H9 (cell line): Measurements from ENCODE around the gene ARHGAP27. TPM values are rescaled to one million over a fixed set of nuclear protein-coding genes. Genes with fewer than 3 reads are reported as not detected.
A peak's percentile ranks its signal among the peaks of the same experiment; 100 is the strongest.

Experiments used
- DNase-seq: peaks from one replicate; pipeline ENCODE4 v3.0.0-alpha.2; 2017
- H2AFZ ChIP-seq: one replicate; pipeline ENCODE4 v1.6.1; 2013; ENCODE audit warnings: mild to moderate bottlenecking, low read length, control low read depth, moderate library complexity
- H2AK5ac ChIP-seq: 2 replicates; pipeline ENCODE4 v1.6.1; 2013; ENCODE audit warnings: low read length, control low read depth, mixed read lengths; ENCODE audit not compliant: insufficient read length
- H2BK120ac ChIP-seq: one replicate; pipeline ENCODE4 v1.6.1; 2013; ENCODE audit warnings: low read depth, mild to moderate bottlenecking, low read length, control low read depth, inconsistent platforms; ENCODE audit not compliant: poor library complexity, severe bottlenecking
- H2BK12ac ChIP-seq: 2 replicates; pipeline ENCODE4 v1.6.1; 2013; ENCODE audit warnings: low read length, control low read depth, mixed read lengths, low read depth; ENCODE audit not compliant: insufficient read length
- H2BK15ac ChIP-seq: 2 replicates; pipeline ENCODE4 v1.6.1; 2013; ENCODE audit warnings: low read depth, low read length, control low read depth
- H2BK20ac ChIP-seq: one replicate; pipeline ENCODE4 v1.6.1; 2013; ENCODE audit warnings: low read depth, mild to moderate bottlenecking, low read length, control low read depth, inconsistent platforms; ENCODE audit not compliant: poor library complexity, severe bottlenecking
- H2BK5ac ChIP-seq: 2 replicates; pipeline ENCODE4 v1.6.1; 2013; ENCODE audit warnings: low read length, control low read depth, mixed read lengths; ENCODE audit not compliant: insufficient read length
- H3K14ac ChIP-seq: 2 replicates; pipeline ENCODE4 v1.6.1; 2013; ENCODE audit warnings: low read length, control low read depth; ENCODE audit not compliant: insufficient read depth
- H3K18ac ChIP-seq: 2 replicates; pipeline ENCODE4 v1.6.1; 2013; ENCODE audit warnings: low read depth, mild to moderate bottlenecking, mixed read lengths, low read length, control low read depth; ENCODE audit not compliant: insufficient read length
- H3K23ac ChIP-seq: 2 replicates; pipeline ENCODE4 v1.6.1; 2013; ENCODE audit warnings: low read length, control low read depth, mixed read lengths, low read depth; ENCODE audit not compliant: insufficient read length
- H3K23me2 ChIP-seq: 2 replicates; pipeline ENCODE4 v1.6.1; 2013; ENCODE audit warnings: low read depth, mild to moderate bottlenecking, mixed read lengths, low read length, control low read depth; ENCODE audit not compliant: insufficient read length, poor library complexity, severe bottlenecking
- H3K27ac ChIP-seq: 2 replicates; pipeline ENCODE4 v1.5.1; 2013; ENCODE audit warnings: low read length, control low read depth, mixed read lengths, low read depth; ENCODE audit not compliant: insufficient read length
- H3K27me3 ChIP-seq: 2 replicates; pipeline ENCODE4 v1.6.1; 2013; ENCODE audit warnings: low read length, control low read depth, inconsistent platforms; ENCODE audit not compliant: insufficient read depth
- H3K4ac ChIP-seq: 2 replicates; pipeline ENCODE4 v1.6.1; 2013; ENCODE audit warnings: low read depth, mild to moderate bottlenecking, control low read depth, inconsistent platforms, low read length, moderate library complexity
- H3K4me1 ChIP-seq: 2 replicates; pipeline ENCODE4 v1.6.1; 2013; ENCODE audit warnings: low read length, control low read depth, inconsistent platforms; ENCODE audit not compliant: insufficient read depth
- H3K4me2 ChIP-seq: 2 replicates; pipeline ENCODE4 v1.6.1; 2013; ENCODE audit warnings: low read length, control low read depth, mixed read lengths; ENCODE audit not compliant: insufficient read length, insufficient read depth
- H3K56ac ChIP-seq: 2 replicates; pipeline ENCODE4 v1.6.1; 2013; ENCODE audit warnings: low read depth, mild to moderate bottlenecking, mixed read lengths, low read length, control low read depth; ENCODE audit not compliant: insufficient read length
- H3K79me1 ChIP-seq: 2 replicates; pipeline ENCODE4 v1.6.1; 2013; ENCODE audit warnings: low read depth, mild to moderate bottlenecking, moderate library complexity, low read length, control low read depth, inconsistent platforms; ENCODE audit not compliant: insufficient read depth, poor library complexity, severe bottlenecking
- H3K79me2 ChIP-seq: 2 replicates; pipeline ENCODE4 v1.6.1; 2013; ENCODE audit warnings: low read length, control low read depth, inconsistent platforms; ENCODE audit not compliant: insufficient read depth
- H3K9ac ChIP-seq: 2 replicates; pipeline ENCODE4 v1.6.1; 2013; ENCODE audit warnings: low read length, control low read depth, mixed read lengths; ENCODE audit not compliant: insufficient read length; ENCODE audit errors: extremely low read depth
- H3K9me3 ChIP-seq: one replicate; pipeline ENCODE4 v1.6.1; 2013; ENCODE audit warnings: low read depth, low read length, inconsistent platforms; ENCODE audit not compliant: control insufficient read depth
- H3T11ph ChIP-seq: one replicate; pipeline ENCODE4 v1.6.1; 2013; ENCODE audit warnings: mild to moderate bottlenecking, low read length, control low read depth, inconsistent platforms
- H4K20me1 ChIP-seq: one replicate; pipeline ENCODE4 v1.6.1; 2013; ENCODE audit not compliant: control insufficient read depth, insufficient read length, insufficient read depth
- H4K5ac ChIP-seq: 2 replicates; pipeline ENCODE4 v1.6.1; 2013; ENCODE audit warnings: low read depth, mild to moderate bottlenecking, mixed read lengths, low read length, control low read depth; ENCODE audit not compliant: insufficient read length
- H4K8ac ChIP-seq: replicated peaks from 2 replicates; pipeline ENCODE4 v1.6.1; 2013; ENCODE audit warnings: low read length, control low read depth, mixed read lengths, low read depth; ENCODE audit not compliant: insufficient read length
- H4K91ac ChIP-seq: 2 replicates; pipeline ENCODE4 v1.6.1; 2013; ENCODE audit warnings: low read depth, mild to moderate bottlenecking, moderate library complexity, mixed read lengths, low read length, control low read depth; ENCODE audit not compliant: insufficient read length
- H3K27ac Mint-ChIP-seq, 3 experiments: 2 replicates in 2 of 3; 3 replicates in 1 of 3; pipeline ENCODE4 v1.8.0; 2020 to 2021; ENCODE audit warnings: mixed read lengths in 3 of 3, mild to moderate bottlenecking in 1 of 3, moderate library complexity in 1 of 3
- H3K27me3 Mint-ChIP-seq: 2 replicates; pipeline ENCODE4 v1.8.0; 2021; ENCODE audit warnings: low read depth, mild to moderate bottlenecking, moderate library complexity, mixed read lengths
- H3K36me3 Mint-ChIP-seq, 3 experiments: 2 replicates in 2 of 3; 3 replicates in 1 of 3; pipeline ENCODE4 v1.8.0; 2020 to 2021; ENCODE audit warnings: low read depth in 3 of 3, mixed read lengths in 3 of 3; ENCODE audit not compliant: insufficient read depth in 1 of 3
- H3K4me1 Mint-ChIP-seq, 2 experiments: 2 replicates each; pipeline ENCODE4 v1.8.0; 2020; ENCODE audit warnings: mixed read lengths in 2 of 2
- H3K4me3 Mint-ChIP-seq, 2 experiments: 2 replicates in 1 of 2; 3 replicates in 1 of 2; pipeline ENCODE4 v1.8.0; 2020 to 2021; ENCODE audit warnings: mild to moderate bottlenecking in 2 of 2, mixed read lengths in 2 of 2, moderate library complexity in 1 of 2
- H3K9me3 Mint-ChIP-seq, 2 experiments: 2 replicates in 1 of 2; 3 replicates in 1 of 2; pipeline ENCODE4 v1.8.0; 2020; ENCODE audit warnings: mild to moderate bottlenecking in 2 of 2, mixed read lengths in 2 of 2, moderate library complexity in 1 of 2
- CTCF ChIP-seq: fragments of 200-600 bp; sonication (generic); conservative IDR thresholded peaks from 3 replicates; pipeline ENCODE4 v1.8.0; 2021; ENCODE audit warnings: antibody characterized with exemption, mild to moderate bottlenecking
- WGBS: extraction: QIAGEN DNeasy Blood & Tissue Kit; methylation state at CpG from one replicate; pipeline ENCODE4 v1.1.7; 2013; ENCODE audit warnings: missing lambda C conversion rate, low lambda C conversion rate, mixed read lengths; ENCODE audit not compliant: insufficient read length; ENCODE audit errors: extremely low coverage; 5-methylcytosine and 5-hydroxymethylcytosine counted together
- total RNA-seq: library from RNA; stranded (reverse); gene quantifications from 2 replicates; pipeline ENCODE4 v1.2.1, GENCODE V29; 2021

ARHGAP27 gene
- total RNA-seq, 1 experiment from 2014 or later, result 9.9 TPM

GRCh38 chr17:45394564-45394912 lies 38.1 kb downstream of the ARHGAP27 start:
- H3K27ac Mint-ChIP-seq, result peak overlapping the region in 1 of 3 experiments; percentile 86; a peak in 1 of 7 replicates
- peaks cover 8 to 17% of the 10 kb centered on the region in 2 experiments for H3K4me1 Mint-ChIP-seq

More at GRCh38 chr17:45394564-45394912, 38.1 kb downstream of the ARHGAP27 start:
- Histone ChIP-seq H3K4ac (no peak overlapping the region), H3K23me2 (no peaks in the 10 kb centered on the region), H3K56ac (no peak overlapping the region), H3K23ac (no peak overlapping the region), H3K4me2 (no peak overlapping the region), H3K79me1 (no peaks in the 10 kb centered on the region), H3K27me3 (no peaks in the 10 kb centered on the region), H3K27ac (no peak overlapping the region), H2BK120ac (no peak overlapping the region), H3K9ac (no peak overlapping the region), H3T11ph (no peak overlapping the region), H2BK5ac (no peak overlapping the region), H3K79me2 (no peaks in the 10 kb centered on the region), H2AFZ (no peak overlapping the region), H3K18ac (no peak overlapping the region), H2AK5ac (no peak overlapping the region), H2BK12ac (no peak overlapping the region), H4K5ac (no peak overlapping the region), H4K8ac (no peak overlapping the region), H3K14ac (no peak overlapping the region), H3K9me3 (no peaks in the 10 kb centered on the region), H4K91ac (no peak overlapping the region), H3K4me1 (peaks cover 2% of the 10 kb centered on the region; the same call in 1 of the 2 replicates), H4K20me1 (no peaks in the 10 kb centered on the region), H2BK15ac (no peak overlapping the region), H2BK20ac (no peak overlapping the region)
- Mint-ChIP-seq H3K9me3 (no peaks in the 10 kb centered on the region), H3K27me3 (peaks cover 12% of the 10 kb centered on the region), H3K36me3 (peaks cover 0 to 7% (median 7%) of the 10 kb centered on the region in 3 experiments; a peak in 4 of 7 replicates), H3K4me3 (no peak overlapping the region)
- no peak for DNase-seq
- WGBS, result no CpG with 5 or more reads among the region's 4 CpGs
- TF ChIP-seq CTCF, result no peak
